DMS 273 (cell line): ENCODE data around the gene SLC19A2.

Experiments
- DNase-seq: peaks from one replicate; lab custom pipeline; 2025; ENCODE audit not compliant: unreplicated experiment; lab: John Stamatoyannopoulos, UW

The SLC19A2 gene

DNA sequence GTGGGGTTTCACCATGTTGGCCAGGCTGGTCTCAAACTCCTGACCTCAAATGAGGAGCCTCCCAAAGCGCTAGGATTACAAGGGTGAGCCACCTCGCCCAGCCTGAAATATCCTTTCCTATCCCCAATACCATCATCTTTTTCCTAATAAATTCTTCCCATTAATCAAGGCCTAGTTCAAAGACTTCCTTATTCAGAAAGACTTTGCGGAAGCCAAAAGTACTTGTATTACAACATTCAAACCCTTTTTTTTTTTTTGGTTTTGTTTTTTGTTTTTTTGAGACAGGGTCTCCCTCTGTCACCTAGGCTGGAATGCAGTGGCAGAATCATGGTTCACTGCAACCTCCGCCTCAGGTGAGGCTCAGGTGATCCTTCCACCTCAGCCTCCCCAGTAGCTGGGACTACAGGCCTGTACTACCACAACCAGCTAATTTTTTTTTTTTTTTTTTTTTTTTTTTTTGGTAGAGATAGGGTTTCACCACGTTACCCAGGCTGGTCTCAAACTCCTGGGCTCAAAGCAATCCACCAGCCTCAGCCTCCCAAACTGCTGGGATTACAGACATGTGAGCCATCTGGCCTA is 7.6 kb downstream of the SLC19A2 start:
- DNase-seq: no peak

DNA sequence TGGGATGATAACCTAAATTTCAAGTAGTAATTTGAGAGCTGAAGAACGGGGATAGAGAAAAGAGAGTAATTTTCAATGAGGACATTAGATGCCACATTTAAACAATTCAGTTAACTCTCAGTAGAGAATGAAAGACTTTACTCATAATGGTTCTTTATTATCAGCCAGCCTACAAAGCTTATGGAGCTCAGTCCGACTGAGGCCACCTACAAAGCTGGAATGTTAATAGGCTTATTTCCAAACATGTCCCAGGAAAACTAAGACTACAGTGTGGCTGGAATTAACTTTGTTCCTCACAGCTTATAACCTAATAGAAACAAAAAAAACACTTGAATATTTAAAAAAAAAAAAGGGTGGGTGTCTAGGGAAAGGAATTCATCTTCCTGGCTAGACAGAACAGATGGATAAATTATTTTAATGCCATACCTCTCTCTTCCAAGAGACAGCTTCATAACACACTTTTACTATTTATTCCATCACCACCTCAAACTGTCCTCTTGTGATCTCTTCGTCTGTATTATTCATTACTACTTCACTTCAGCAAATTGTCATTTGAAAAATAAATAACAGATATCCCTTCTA is 9.8 kb downstream of the SLC19A2 start:
- DNase-seq: no peak

DNA sequence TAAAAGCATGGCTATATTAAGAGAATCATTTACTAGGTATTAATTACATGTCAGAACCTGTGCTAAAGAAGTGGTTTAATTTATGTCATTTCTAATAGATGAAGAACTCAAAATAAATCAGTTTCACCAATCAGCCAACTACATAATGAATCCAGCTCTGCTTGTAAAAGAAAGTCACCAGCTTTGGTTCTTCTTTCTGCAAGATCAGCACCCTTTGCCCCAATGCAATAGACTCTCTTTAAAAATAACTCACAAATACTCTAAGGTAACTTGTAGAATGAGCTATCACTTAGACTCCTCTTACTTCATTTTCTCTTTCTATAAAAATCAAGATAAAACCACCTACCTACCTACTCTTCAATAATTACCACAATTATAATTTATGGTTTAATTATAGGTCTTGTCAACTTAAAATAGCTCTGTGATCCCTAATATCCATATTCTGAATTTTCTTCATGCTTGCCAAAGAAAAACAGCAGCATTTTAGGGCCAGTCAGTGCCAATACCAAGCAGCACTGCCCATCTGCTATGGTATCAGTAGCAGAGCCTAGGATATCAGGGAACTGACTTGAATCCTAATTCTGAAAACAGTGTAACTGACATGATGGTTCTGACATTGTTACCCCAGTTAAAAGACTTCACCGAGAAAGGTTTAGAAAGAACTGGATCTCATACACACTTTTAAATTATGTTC is 11.3 kb downstream of the SLC19A2 start:
- DNase-seq: peak; percentile 33

DNA sequence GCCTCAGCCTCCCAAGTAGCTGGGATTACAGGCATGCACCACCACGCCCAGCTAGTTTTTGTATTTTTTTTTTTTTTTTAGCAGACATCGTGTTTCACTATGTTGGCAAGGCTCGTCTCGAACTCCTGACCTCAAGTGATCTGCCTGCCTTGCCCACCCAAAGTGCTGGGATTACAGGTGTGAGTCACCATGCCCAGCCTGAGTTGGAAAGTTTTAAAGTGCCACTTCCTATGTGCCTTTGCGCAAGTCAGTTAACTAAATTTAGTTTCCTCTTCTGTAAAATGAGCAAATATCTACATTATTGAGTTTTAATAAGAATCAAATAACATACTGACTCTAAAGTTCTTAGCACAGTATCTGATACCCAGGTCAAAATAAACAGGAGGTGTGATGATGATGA is 12.4 kb downstream of the SLC19A2 start:
- DNase-seq: no peak

DNA sequence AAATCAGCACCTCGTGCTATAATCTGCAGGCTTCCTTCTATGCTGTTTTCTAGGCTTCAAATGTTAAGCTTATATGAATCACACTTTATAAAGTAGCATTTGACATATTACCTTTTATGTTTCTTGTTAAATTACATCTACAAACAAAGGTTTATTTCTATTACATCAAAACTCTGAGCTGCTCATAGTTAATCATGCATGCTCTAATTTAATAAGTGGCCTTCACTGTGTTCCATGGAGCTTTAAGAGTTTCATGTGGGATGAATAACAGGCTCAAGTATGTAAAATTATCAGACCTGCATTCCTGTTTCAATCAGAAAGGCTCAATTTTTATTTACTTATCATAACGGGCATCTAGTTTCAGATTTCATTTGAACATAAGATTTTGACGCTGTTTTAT is 13.0 kb downstream of the SLC19A2 start:
- no peak for DNase-seq

DNA sequence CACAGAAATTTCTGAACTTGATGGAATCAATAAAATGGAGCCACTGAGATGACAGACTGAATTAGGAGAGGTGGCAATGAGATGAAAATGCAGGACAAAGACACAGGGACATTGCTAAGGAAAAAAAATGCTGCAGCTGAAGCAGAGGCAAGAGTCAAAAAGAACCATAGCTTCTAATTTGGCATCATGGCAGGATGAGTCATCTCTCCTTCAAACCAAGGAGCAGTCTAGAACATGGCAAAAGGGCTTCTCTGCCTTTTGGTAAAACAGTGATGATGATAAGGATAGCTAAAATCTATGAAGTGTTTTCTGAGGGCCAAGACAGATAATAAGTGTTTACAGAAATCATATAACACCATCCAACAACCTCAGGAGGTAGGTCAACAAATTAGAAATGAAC is 16.8 kb downstream of the SLC19A2 start:
- no peak for DNase-seq

DNA sequence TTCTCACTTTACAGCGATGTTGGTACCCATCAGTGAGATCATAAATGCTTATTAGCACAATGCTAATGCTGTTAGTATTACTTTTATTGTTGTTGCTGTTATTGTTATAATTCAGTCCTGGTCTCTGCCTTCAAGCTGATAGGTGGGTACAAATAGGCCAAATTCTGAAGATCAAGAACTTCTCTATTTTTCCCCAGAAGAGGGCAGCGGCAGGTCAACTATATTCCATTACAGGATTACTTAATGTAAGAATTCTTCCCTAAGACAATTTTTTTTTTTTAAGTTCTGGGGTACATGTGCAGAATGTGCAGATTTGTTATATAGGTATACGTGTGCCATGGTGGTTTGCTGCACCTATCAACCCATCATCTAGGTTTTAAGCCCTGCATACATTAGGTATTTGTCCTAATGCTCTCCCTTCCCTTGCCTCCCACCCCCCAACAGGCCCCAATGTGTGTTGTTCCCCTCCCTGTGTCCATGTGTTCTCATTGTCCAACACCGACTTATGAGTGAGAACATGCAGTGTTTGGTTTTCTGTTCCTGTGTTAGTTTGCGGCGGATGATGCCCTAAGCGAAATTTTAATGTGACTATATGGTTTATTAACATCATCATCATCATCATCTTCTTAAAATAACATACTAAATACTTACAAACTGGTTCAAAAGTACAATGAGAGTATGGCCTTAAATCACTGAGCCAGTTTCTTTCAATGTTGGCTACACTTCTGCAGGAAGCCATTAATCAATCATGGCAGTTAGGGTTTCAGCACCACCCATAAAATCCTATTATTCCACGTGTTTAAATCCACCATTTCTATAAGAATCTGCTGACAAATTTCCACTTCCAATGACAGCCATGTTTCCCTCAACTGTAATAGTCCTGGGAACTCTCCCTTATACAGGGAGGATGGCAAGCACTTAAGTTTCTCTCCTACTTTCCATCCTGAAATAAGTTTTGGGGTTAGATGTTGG is 19.2 kb downstream of the SLC19A2 start:
- peak; percentile 53 for DNase-seq

DNA sequence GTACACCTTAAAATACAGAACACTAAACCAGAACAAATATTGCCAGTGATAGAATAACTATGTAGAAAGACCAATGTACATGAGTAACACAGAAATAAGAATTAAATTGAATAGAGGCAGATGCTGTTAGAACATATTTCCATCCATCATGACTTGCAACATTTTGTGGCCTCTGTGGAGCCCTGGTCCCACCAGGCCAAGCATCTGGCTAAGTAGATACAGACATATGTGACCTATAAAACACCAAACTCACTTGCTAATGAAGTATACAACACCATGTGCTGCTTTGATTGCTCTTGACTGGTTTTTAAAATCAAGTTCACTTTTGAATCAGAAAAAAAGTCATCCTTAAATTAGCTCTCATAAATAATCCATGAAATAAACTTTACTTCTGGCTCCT is 20.5 kb downstream of the SLC19A2 start:
- peak; percentile 43 for DNase-seq

DNA sequence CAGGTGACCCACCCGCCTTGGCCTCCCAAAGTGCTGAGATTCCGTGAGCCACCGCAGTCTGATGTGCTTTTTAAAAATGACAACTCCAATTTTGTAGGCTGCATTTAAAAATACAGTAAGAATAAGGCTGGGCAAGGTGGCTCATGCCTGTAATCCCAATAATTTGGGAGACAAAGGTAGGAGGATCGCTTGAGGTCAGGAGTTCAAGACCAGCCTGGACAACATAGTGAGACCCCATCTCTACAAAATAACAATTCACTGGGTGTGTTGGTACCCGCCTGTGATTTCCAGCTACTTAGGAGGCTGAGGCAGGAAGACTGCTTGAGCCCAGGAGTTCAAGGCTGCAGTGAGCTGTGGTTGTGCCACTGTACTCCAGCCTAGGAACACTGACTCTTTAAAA is 23.4 kb downstream of the SLC19A2 start:
- no peak for DNase-seq

DNA sequence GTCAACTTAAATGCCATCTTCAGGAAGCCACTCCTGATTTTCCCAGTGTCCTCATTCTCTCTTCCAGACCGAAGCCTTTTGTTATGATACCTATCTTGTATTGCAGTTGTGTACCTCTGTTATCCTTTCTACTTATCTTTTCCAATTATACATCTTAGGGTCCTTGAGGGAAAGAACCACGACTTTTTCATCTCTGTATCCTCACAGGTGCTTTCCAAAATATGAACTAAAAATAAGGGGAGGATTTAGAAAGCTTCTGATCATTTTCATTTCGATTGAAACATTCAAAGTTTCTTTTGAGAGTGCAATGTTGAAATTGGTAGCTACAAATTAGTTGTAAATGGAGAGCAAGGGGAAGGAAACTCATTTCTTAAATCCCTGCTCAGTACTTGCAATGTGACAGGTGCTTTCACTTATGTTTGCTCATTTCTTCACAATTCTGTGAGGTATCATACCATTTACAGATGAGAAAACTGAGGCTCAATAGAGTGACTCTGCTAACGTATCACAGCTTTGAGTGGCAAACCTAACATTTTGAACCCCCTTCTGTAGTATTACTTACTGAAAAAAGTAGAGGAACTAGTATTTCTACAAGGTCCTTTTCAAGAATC is 24.2 kb downstream of the SLC19A2 start:
- DNase-seq: no peak

DNA sequence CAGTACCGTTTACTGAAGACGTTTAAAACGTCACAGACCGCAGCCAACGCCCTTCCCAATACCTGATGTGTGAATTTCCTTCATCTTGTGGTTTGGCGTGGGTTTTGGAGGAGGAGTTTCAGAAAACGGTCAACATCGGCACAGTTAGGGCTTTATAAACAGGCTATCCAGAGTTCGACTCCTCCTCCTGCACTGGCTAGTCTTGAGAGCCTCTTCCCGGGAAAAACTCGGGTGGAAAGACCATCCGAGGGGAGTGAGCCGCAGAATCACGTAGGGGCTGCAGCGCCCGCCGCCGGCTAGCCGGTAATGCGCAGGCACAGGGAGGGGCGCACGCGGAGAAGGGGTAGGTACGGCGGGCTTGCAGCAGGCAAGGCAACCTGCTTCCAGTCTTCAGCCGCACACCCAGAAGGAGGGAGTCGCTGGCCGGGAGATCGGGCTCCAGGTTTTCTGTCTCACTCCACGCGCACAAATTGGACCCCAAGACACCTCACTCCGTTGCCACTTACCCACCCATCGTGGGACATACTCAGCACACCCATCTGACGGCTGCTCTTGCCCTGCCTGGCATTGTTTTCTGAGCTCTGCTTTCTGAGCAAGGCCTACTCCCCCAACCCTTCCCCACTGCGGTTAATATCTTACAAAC is 25.4 kb downstream of the SLC19A2 start:
- no peak for DNase-seq

DNA sequence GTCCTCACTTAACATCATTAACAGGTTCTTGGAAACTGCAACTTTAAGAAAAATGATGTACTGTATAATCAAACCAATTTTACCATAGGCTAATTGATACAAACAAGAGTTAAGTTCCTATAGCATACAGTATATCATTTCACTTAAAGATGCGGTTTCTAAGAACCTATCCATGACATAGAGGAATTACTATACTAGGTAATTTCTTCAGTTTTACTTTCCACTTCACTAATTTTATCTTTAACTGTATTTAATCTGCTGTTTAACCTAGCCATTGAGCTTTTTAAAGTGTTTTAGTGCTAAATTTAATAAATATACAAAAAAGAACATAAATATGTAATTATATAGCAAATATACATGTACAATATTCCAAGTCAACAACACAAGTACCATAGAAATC is 28.3 kb downstream of the SLC19A2 start:
- no peak for DNase-seq

DNA sequence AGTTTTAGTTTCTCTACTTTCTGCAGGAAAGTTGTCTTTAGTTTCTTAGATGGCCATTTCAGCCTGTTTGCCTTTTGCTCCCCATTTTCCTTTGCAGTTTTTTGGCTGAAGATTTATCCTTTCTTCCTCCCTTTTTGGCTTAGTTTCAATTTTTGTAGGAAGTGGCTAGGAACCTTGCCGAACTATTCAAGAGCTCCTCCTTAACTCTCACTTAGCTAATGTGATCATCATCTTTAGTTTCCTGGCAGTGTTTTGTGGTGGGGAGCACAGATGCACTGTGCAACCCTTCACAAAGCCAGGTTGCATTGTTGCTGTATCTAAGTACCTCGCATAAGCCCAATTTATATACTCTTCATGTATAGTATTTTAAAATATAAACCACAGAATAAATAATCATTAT is 29.7 kb downstream of the SLC19A2 start:
- no peak for DNase-seq

DNA sequence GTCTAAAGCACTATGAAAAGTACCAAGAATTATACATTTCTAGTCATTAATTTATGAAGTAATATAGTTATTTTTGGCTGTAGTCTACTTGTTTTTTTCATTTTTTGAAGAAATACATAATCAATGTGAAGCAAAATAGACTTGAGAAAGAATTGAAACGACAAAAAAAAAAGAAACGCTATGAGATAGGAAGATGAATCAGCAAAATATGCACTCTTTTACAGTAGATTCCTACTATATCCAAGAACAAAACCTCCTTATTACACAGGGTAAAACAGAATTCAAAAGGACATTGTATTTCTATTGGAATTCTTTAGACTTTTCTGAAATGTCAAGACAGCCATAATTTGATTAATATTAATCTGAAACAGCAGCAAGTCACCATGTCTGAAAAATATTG is 32.8 kb downstream of the SLC19A2 start:
- no peak for DNase-seq

DNA sequence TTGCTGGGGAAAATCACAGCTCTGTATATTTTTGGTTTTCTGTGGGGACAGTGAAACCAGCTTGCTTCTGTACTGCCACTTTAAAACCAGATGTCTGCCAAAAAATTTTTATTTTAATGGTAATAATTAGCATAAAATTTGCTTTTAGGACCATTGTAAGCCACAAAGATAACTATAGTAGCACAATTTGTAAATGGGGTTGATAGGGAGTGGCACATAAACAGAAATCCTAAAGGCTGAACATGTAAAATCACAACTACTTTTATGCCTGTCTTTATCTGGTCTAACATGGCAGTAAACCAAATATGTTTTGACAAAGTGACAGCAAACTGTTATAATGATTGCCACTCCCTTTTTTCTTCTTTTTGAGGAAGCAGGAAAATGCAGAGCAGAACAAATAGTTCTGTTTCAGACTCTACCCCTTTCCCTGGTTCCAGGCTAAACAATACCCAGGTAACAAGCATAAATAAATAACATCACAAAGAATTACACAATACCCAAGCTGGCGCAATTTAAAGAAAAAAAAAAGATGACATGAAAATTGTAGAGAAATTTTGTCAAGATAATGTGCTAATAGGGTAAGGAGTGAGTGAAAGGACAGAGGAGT is 34.4 kb downstream of the SLC19A2 start:
- no peak for DNase-seq

DNA sequence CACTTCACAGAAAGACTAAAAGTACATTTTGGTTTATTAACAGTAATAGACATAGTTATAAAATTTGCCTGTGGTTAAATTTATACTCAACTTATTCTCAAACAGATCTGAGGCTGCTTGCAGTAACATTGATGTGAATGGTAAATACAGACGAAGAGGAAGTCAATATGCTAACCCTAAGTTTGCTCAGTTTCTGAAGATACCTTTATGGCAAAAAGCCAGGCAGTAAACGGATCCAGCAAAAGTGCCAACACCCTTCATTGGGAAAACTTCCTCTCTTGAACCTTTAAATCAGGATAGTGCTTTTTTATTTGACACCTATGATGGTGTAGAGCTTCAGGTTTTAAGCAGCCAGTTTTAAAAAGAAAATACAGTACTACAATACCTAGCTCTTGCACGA is 41.8 kb downstream of the SLC19A2 start:
- no peak for DNase-seq

DNA sequence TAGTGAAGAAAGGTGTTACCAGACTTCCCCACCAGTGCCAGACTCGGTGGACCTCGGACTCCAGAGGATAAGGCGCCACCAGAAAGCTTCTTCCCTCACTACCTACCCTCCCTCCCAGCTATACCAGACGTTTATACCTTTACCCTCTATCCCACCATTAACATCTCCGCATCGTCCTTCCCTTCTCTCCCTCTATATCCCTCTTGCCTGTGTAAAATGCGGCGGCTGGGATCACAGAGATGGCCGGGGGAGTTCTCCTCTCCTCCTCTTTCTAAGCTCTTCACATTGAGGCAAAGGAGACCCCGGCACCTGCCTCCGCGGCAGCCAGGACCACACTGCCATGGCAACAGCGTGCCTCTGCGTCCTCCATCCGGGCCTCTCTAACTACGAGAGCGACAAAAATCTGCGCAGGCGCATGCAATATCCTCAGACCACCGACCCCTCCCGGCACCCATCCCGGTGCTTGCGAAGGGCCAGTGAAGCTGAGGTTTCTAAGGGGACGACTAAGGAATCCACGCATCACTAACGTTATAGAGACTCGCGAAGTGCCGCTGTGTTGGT is 58.6 kb downstream of the SLC19A2 start, which contains the start of gene CCDC181:
CCDC181 (minus strand) TSS at position 394 of the 561 bp plus-strand sequence. CDS start 2,547 bp downstream, outside the sequence.
- DNase-seq: peak; percentile 96

DNA sequence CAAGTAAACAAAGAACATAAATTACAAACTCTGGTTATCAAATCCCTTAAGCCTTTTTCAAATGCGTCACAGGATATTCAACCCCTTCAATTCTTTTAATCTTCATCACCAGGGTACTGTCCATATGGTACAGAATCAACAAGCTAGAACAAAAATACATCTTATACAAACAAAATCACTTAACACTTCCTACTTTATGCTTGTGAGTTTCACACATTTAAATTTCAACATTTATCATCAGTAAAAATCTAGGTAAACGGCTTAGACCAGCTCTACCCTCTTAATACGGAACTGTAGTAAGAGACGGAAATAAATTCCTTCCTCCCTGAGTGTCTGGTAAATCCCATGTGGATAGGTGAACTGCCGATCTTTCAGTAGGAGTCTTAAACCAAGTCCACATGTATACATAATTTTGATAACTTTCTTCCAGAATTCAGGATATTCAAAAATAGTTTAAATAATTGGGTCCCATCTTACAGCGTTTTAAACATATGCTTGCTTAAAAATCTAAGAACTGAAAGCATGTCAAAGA is 59.5 kb downstream of the SLC19A2 start:
- peak; percentile 35 for DNase-seq

DNA sequence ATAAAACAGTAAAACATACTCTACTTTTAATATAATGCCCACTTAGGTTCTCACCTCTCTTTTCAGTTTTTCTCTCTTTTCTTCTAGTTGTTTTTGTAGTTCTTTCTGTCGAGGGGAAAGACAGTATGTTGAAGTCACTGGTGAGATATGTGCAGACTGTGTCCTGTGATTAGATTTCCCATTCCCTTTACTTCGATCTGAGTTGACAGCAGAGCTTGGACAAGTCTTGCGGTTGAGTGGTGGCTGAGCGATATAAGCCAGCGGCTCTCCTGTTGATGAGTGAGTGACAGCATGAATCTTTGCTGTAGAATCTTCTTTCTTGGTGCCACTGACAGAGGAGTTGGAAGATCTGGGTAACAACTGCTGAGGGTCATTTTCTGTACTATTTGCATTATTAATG is 64.4 kb downstream of the SLC19A2 start:
- no peak for DNase-seq

DNA sequence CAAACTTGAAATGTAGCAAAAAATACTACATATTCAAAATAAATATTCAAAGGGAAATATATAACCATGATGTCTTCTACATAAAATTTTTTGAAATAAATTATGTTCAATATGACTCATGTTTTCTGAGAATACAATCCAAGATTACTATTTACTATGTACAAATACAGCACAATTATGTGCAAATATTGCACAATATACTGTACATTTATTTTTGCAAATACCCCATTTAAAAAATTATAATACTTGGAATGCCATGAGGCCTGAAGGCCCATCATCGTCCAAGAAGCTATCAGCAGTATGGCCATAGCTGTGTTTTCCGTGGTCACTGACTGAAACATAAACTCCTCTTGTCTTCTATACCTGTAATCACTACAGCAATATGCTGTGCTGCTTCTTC is 70.8 kb downstream of the SLC19A2 start:
- no peak for DNase-seq
